ENCODE data around the gene KANK2. TPM values are rescaled to one million over a fixed set of nuclear protein-coding genes. Genes with fewer than 3 reads are reported as not detected.
A peak's percentile ranks its signal among the peaks of the same experiment; 100 is the strongest.

KANK2 gene
- total and polyA plus RNA-seq, 2 experiments from 2014 or later, result 76.3 to 215 TPM

DNA sequence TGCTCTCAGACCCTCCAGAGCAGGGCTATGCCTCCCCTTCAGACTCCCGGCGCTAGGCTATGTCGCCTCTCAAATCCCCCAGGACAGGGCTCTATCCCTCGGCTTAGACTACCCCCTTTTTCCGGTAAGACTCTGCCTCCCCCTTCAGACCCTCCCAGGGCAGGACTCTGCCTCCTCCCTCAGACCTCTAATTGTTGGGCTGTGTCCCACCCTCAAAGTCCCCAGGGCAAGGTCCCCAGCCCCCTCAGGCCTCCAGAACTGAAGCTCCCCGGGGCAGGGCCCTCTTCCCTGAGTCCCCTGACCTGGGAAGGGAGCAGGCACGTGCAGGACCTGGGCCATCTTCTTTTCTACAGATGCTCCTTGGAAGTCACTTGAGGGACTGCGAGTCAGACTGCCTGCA, 3.2 kb downstream of the KANK2 start:
- Histone ChIP-seq H3K27ac (no peak overlapping the region), H3K9me2 (ENCODE audit: insufficient read depth) (no peaks in the 10 kb centered on the region), H3K4me1 (ENCODE audit: insufficient read depth) (peaks cover 18% of the 10 kb centered on the region; the same call in 1 of the 2 replicates), H3K4me2 (ENCODE audit: unreplicated experiment) (peak overlapping the region; percentile 84), H4K20me1 (ENCODE audit: insufficient read depth) (no peaks in the 10 kb centered on the region), H3F3A (ENCODE audit: insufficient read depth) (peaks cover 38% of the 10 kb centered on the region), H3K9me3 (ENCODE audit: low read depth) (no peaks in the 10 kb centered on the region), H3K4me3 (no peak overlapping the region), H3K27me3 (replicated peaks; ENCODE audit: insufficient read depth) (no peaks in the 10 kb centered on the region), H3K79me2 (ENCODE audit: insufficient read depth) (peaks cover 76% of the 10 kb centered on the region), H3K36me3 (ENCODE audit: low read depth) (peaks cover 8% of the 10 kb centered on the region; the same call in 1 of the 2 replicates), H2AFZ (no peak overlapping the region), H3K9ac (no peak overlapping the region)
- DNase-seq, result no peak
- 89 to 94% methylated on average over 8 of the region's 8 CpGs for WGBS, 2 experiments (ENCODE audit: low coverage in 1 of 2, low lambda C conversion rate in 2 of 2, missing lambda C conversion rate in 2 of 2)
- in situ Hi-C loops (cut with MboI), result no loop called here
- TF ChIP-seq EZH2 (IDR thresholded peaks at IDR 0.05; ENCODE audit: insufficient read depth, poor library complexity, severe bottlenecking), result no peak
- TF ChIP-seq EZH2phosphoT487 (IDR thresholded peaks at IDR 0.05; ENCODE audit: insufficient read depth, low read depth), result no peak

DNA sequence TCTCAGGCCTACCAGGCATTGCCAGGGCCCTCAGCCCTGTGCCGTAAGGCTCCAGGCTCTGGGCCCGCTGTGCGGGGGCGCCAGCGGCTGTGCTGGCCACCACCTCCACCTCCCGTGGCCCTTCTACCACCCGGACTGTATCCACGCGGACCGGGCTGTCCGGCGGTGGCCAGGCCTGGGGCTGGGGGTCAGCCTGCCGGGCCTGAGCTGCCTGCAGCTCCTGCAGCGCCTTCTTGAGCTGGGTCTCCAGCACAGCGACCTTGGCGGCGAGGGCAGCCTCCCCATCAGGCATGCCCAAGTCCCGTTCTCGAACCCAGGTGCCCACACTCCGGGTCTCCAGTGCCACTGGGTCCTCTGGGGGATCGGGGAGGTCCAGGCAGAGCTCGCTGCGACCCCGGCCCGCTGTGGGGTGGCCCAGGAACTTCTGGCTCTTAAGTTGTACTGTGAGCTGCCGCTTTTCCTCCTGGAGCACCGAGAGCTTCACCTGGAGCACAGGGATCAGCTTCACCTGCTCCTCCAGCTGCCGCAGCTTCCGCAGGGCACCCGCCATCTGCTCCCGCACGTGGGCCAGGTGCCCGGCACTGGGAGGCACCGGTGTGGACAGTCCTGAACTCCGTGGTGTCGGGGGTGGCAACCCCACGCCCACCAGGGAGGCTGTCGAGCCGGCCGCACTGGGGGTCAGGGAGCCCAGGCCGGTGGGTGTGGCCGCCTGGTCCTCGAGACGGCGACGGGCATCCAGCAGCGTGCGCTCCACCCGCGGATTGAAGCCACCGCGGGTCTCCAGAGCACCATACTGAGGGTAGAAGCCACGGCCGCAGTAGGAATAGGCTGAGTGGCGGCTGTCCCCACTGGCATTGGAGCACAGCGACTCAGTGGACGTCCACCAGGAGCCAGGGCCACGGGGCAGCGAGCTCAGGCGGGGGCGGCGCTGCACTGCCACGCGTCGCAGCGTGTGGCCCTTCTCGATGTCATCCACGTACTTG, 4.1 kb downstream of the KANK2 start:
- Histone ChIP-seq H3K79me2 (ENCODE audit: insufficient read depth) (peaks cover 85% of the 10 kb centered on the region), H3K4me2 (ENCODE audit: unreplicated experiment) (no peak overlapping the region), H3F3A (ENCODE audit: insufficient read depth) (peaks cover 38% of the 10 kb centered on the region), H3K9me2 (ENCODE audit: insufficient read depth) (no peaks in the 10 kb centered on the region), H4K20me1 (ENCODE audit: insufficient read depth) (no peaks in the 10 kb centered on the region), H3K27me3 (replicated peaks; ENCODE audit: insufficient read depth) (no peaks in the 10 kb centered on the region), H3K9ac (no peak overlapping the region), H3K27ac (no peak overlapping the region), H3K4me1 (ENCODE audit: insufficient read depth) (peaks cover 18% of the 10 kb centered on the region; the same call in 1 of the 2 replicates), H3K36me3 (ENCODE audit: low read depth) (peaks cover 8% of the 10 kb centered on the region; the same call in 1 of the 2 replicates), H3K9me3 (ENCODE audit: low read depth) (no peaks in the 10 kb centered on the region), H3K4me3 (no peak overlapping the region), H2AFZ (no peak overlapping the region)
- DNase-seq, result no peak
- 94 to 96% methylated on average over 48 to 67 of the region's 68 CpGs for WGBS, 2 experiments (ENCODE audit: low coverage in 1 of 2, low lambda C conversion rate in 2 of 2, missing lambda C conversion rate in 2 of 2)
- no peak for TF ChIP-seq EZH2 (IDR thresholded peaks at IDR 0.05; ENCODE audit: insufficient read depth, poor library complexity, severe bottlenecking)
- TF ChIP-seq EZH2phosphoT487 (IDR thresholded peaks at IDR 0.05; ENCODE audit: insufficient read depth, low read depth), result no peak
- in situ Hi-C loops (cut with MboI), result no loop called here

- Histone ChIP-seq H3F3A (ENCODE audit: insufficient read depth) (peaks cover 44% of the 10 kb centered on the region), H2AFZ (no peak overlapping the region), H3K27ac (peak overlapping the region; percentile 14; the same call in 1 of the 2 replicates), H3K4me2 (ENCODE audit: unreplicated experiment) (no peak overlapping the region), H3K9ac (no peak overlapping the region), H3K4me1 (ENCODE audit: insufficient read depth) (peaks cover 18% of the 10 kb centered on the region; the same call in 1 of the 2 replicates), H3K9me3 (ENCODE audit: low read depth) (no peaks in the 10 kb centered on the region), H4K20me1 (ENCODE audit: insufficient read depth) (no peaks in the 10 kb centered on the region), H3K27me3 (replicated peaks; ENCODE audit: insufficient read depth) (no peaks in the 10 kb centered on the region), H3K79me2 (ENCODE audit: insufficient read depth) (peaks cover 94% of the 10 kb centered on the region), H3K36me3 (ENCODE audit: low read depth) (peaks cover 17% of the 10 kb centered on the region; the same call in 1 of the 2 replicates), H3K4me3 (no peak overlapping the region), H3K9me2 (ENCODE audit: insufficient read depth) (no peaks in the 10 kb centered on the region)
- no peak for DNase-seq
- TF ChIP-seq EZH2 (IDR thresholded peaks at IDR 0.05; ENCODE audit: insufficient read depth, poor library complexity, severe bottlenecking), result no peak
- TF ChIP-seq EZH2phosphoT487 (IDR thresholded peaks at IDR 0.05; ENCODE audit: insufficient read depth, low read depth), result no peak
- in situ Hi-C loops (cut with MboI), result no loop called here
- WGBS, 2 experiments (ENCODE audit: low coverage in 1 of 2, low lambda C conversion rate in 2 of 2, missing lambda C conversion rate in 2 of 2), result 79 to 80% methylated on average over 5 of the region's 5 CpGs
Observed at GRCh38 chr19:11191934-11192333, 5.4 kb downstream of the KANK2 start.

DNA sequence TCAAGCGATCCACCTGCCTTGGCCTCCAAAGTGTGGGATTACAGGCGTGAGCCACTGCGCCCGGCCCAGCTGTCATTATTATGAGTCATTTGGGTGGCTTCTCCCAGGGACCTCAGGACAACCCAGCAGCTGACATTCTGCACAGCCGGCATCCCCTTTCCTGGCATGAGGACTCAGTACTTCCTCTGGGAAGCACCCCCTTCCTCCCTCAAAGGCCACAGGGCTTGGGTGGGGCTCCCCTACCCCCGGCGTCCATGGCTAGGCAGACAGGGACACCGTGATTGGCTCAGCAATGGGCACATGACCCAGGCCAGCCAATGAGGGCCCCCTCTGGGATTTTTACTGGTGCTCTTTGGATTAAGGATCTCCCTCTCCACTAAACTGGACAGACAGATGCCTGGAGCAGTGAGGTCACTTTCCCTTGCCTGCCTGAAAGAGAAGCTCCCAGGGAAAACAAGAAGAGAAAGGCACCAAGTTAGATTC, 6.0 kb downstream of the KANK2 start:
- in situ Hi-C loops (cut with MboI), result no loop called here
- TF ChIP-seq EZH2phosphoT487 (IDR thresholded peaks at IDR 0.05; ENCODE audit: insufficient read depth, low read depth) (no peak), EZH2 (IDR thresholded peaks at IDR 0.05; ENCODE audit: insufficient read depth, poor library complexity, severe bottlenecking) (no peak)
- Histone ChIP-seq H3K4me3 (no peak overlapping the region), H2AFZ (no peak overlapping the region), H3K4me1 (ENCODE audit: insufficient read depth) (peaks cover 18% of the 10 kb centered on the region; the same call in 1 of the 2 replicates), H3K9me3 (ENCODE audit: low read depth) (no peaks in the 10 kb centered on the region), H3K9ac (no peak overlapping the region), H4K20me1 (ENCODE audit: insufficient read depth) (no peaks in the 10 kb centered on the region), H3K27me3 (replicated peaks; ENCODE audit: insufficient read depth) (no peaks in the 10 kb centered on the region), H3K79me2 (ENCODE audit: insufficient read depth) (peaks cover 94% of the 10 kb centered on the region), H3K27ac (peak overlapping the region; percentile 14; the same call in 1 of the 2 replicates), H3K9me2 (ENCODE audit: insufficient read depth) (no peaks in the 10 kb centered on the region), H3F3A (ENCODE audit: insufficient read depth) (peaks cover 44% of the 10 kb centered on the region), H3K4me2 (ENCODE audit: unreplicated experiment) (no peak overlapping the region), H3K36me3 (ENCODE audit: low read depth) (peaks cover 23% of the 10 kb centered on the region; the same call in 1 of the 2 replicates)
- 15 to 21% methylated on average over 8 of the region's 8 CpGs for WGBS, 2 experiments (ENCODE audit: low coverage in 1 of 2, low lambda C conversion rate in 2 of 2, missing lambda C conversion rate in 2 of 2)
- DNase-seq, result peak; percentile 74
